GM21390 (cell line): ENCODE results near the gene SPON1.
"Not testable (repeated sequence)": the region's sequence is repeated elsewhere in the genome, so short reads cannot be mapped to it uniquely, and the experiment has no call there.

Experiments used
- ATAC-seq: cut with Tn5 transposase; IDR thresholded peaks from one replicate; pipeline ENCODE4 v1.9.1; 2021; ENCODE audit not compliant: unreplicated experiment

The SPON1 gene

GRCh38 chr11:13962562-13963168 lies at the start of gene SPON1:
Gene SPON1 (plus strand): TSS chr11:13962723. CDS start chr11:13962905, 182 bp downstream.
- ATAC-seq, result no peak

GRCh38 chr11:13917264-13917663 lies 45.3 kb upstream of the SPON1 start:
- no peak for ATAC-seq

GRCh38 chr11:13917904-13918303 lies 44.6 kb upstream of the SPON1 start:
- ATAC-seq, result no peak

GRCh38 chr11:13920756-13921155 lies 41.8 kb upstream of the SPON1 start:
- no peak for ATAC-seq

GRCh38 chr11:13921545-13921944 lies 41.0 kb upstream of the SPON1 start:
- ATAC-seq, result no peak

- no peak for ATAC-seq
Observed at GRCh38 chr11:13923182-13923581, 39.3 kb upstream of the SPON1 start.

- no peak for ATAC-seq
Observed at GRCh38 chr11:13923716-13924650, 38.5 kb upstream of the SPON1 start.

- ATAC-seq, result no peak
Observed at GRCh38 chr11:13924801-13925327, 37.7 kb upstream of the SPON1 start.

- not testable (repeated sequence) for ATAC-seq
Observed at GRCh38 chr11:13926366-13926765, 36.2 kb upstream of the SPON1 start.

- ATAC-seq, result no peak
Observed at GRCh38 chr11:13926981-13927380, 35.5 kb upstream of the SPON1 start.

GRCh38 chr11:13927481-13927880 lies 35.0 kb upstream of the SPON1 start:
- no peak for ATAC-seq

- ATAC-seq, result no peak
Observed at GRCh38 chr11:13928566-13929251, 33.8 kb upstream of the SPON1 start.

GRCh38 chr11:13929395-13929891 lies 33.1 kb upstream of the SPON1 start:
- no peak for ATAC-seq

GRCh38 chr11:13931356-13931755 lies 31.2 kb upstream of the SPON1 start:
- no peak for ATAC-seq

GRCh38 chr11:13937154-13937553 lies 25.4 kb upstream of the SPON1 start:
- not testable (repeated sequence) for ATAC-seq

GRCh38 chr11:13938829-13939228 lies 23.7 kb upstream of the SPON1 start:
- not testable (repeated sequence) for ATAC-seq

GRCh38 chr11:13939961-13940906 lies 22.3 kb upstream of the SPON1 start:
- no peak for ATAC-seq

- ATAC-seq, result no peak
Observed at GRCh38 chr11:13940907-13941256, 21.6 kb upstream of the SPON1 start.

- no peak for ATAC-seq
Observed at GRCh38 chr11:13941775-13942174, 20.7 kb upstream of the SPON1 start.

GRCh38 chr11:13942378-13942777 lies 20.1 kb upstream of the SPON1 start:
- no peak for ATAC-seq
